ENCODE measurements around the gene PSG1.
"Not testable (repeated sequence)": the region's sequence is repeated elsewhere in the genome, so short reads cannot be mapped to it uniquely, and the experiment has no call there.

The PSG1 gene

GRCh38 chr19:42874901-42875813 lies 4.4 kb downstream of the PSG1 start:
- H3K9ac ChIP-seq (ENCODE audit: low read length); H3K4me1 ChIP-seq (ENCODE audit: control insufficient read depth, insufficient read depth, low read length); H3K4me3 ChIP-seq (ENCODE audit: low read length); H3K27ac ChIP-seq (ENCODE audit: low read depth, low read length); H3K27me3 ChIP-seq (ENCODE audit: control insufficient read depth, insufficient read depth, low read length); H3K36me3 ChIP-seq (ENCODE audit: control insufficient read depth, insufficient read depth, low read length): not testable (repeated sequence)

GRCh38 chr19:42874136-42874535 lies 5.4 kb downstream of the PSG1 start:
- H3K27me3 ChIP-seq (ENCODE audit: control insufficient read depth, insufficient read depth, low read length); H3K27ac ChIP-seq (ENCODE audit: low read depth, low read length); H3K4me3 ChIP-seq (ENCODE audit: low read length); H3K9ac ChIP-seq (ENCODE audit: low read length); H3K36me3 ChIP-seq (ENCODE audit: control insufficient read depth, insufficient read depth, low read length); H3K4me1 ChIP-seq (ENCODE audit: control insufficient read depth, insufficient read depth, low read length): not testable (repeated sequence)

- Histone ChIP-seq H3K27ac (ENCODE audit: low read depth, low read length) (no peak overlapping the region), H3K27me3 (ENCODE audit: control insufficient read depth, insufficient read depth, low read length) (no peaks in the 10 kb centered on the region), H3K9ac (ENCODE audit: low read length) (no peak overlapping the region), H3K36me3 (ENCODE audit: control insufficient read depth, insufficient read depth, low read length) (no peaks in the 10 kb centered on the region), H3K4me3 (ENCODE audit: low read length) (no peak overlapping the region), H3K4me1 (ENCODE audit: control insufficient read depth, insufficient read depth, low read length) (peaks cover 4% of the 10 kb centered on the region)
Measured at GRCh38 chr19:42872608-42873007, 6.9 kb downstream of the PSG1 start.

- no peak overlapping the region for H3K9ac ChIP-seq (ENCODE audit: low read length)
Measured at GRCh38 chr19:42857544-42857867, 22.0 kb downstream of the PSG1 start.

GRCh38 chr19:42856866-42857543 lies 22.5 kb downstream of the PSG1 start:
- not testable (repeated sequence) for H3K4me1 ChIP-seq (ENCODE audit: control insufficient read depth, insufficient read depth, low read length); H3K27me3 ChIP-seq (ENCODE audit: control insufficient read depth, insufficient read depth, low read length); H3K4me3 ChIP-seq (ENCODE audit: low read length); H3K36me3 ChIP-seq (ENCODE audit: control insufficient read depth, insufficient read depth, low read length); H3K9ac ChIP-seq (ENCODE audit: low read length); H3K27ac ChIP-seq (ENCODE audit: low read depth, low read length)

More at GRCh38 chr19:42857544-42857867, 22.0 kb downstream of the PSG1 start:
- H3K36me3 ChIP-seq (ENCODE audit: control insufficient read depth, insufficient read depth, low read length): no peaks in the 10 kb centered on the region
- H3K27me3 ChIP-seq (ENCODE audit: control insufficient read depth, insufficient read depth, low read length): no peaks in the 10 kb centered on the region
- H3K4me3 ChIP-seq (ENCODE audit: low read length): no peak overlapping the region
- H3K4me1 ChIP-seq (ENCODE audit: control insufficient read depth, insufficient read depth, low read length): no peaks in the 10 kb centered on the region
- no peak overlapping the region for H3K27ac ChIP-seq (ENCODE audit: low read depth, low read length)

GRCh38 chr19:42854745-42855144 lies 24.8 kb downstream of the PSG1 start:
- H3K27ac ChIP-seq (ENCODE audit: low read depth, low read length); H3K4me3 ChIP-seq (ENCODE audit: low read length); H3K9ac ChIP-seq (ENCODE audit: low read length); H3K4me1 ChIP-seq (ENCODE audit: control insufficient read depth, insufficient read depth, low read length); H3K36me3 ChIP-seq (ENCODE audit: control insufficient read depth, insufficient read depth, low read length); H3K27me3 ChIP-seq (ENCODE audit: control insufficient read depth, insufficient read depth, low read length): not testable (repeated sequence)

GRCh38 chr19:42853231-42853630 lies 26.3 kb downstream of the PSG1 start:
- not testable (repeated sequence) for H3K9ac ChIP-seq (ENCODE audit: low read length); H3K27me3 ChIP-seq (ENCODE audit: control insufficient read depth, insufficient read depth, low read length); H3K27ac ChIP-seq (ENCODE audit: low read depth, low read length); H3K4me1 ChIP-seq (ENCODE audit: control insufficient read depth, insufficient read depth, low read length); H3K36me3 ChIP-seq (ENCODE audit: control insufficient read depth, insufficient read depth, low read length); H3K4me3 ChIP-seq (ENCODE audit: low read length)

GRCh38 chr19:42852821-42853220 lies 26.7 kb downstream of the PSG1 start:
- not testable (repeated sequence) for H3K4me1 ChIP-seq (ENCODE audit: control insufficient read depth, insufficient read depth, low read length); H3K4me3 ChIP-seq (ENCODE audit: low read length); H3K27me3 ChIP-seq (ENCODE audit: control insufficient read depth, insufficient read depth, low read length); H3K27ac ChIP-seq (ENCODE audit: low read depth, low read length); H3K36me3 ChIP-seq (ENCODE audit: control insufficient read depth, insufficient read depth, low read length); H3K9ac ChIP-seq (ENCODE audit: low read length)

- H3K4me3 ChIP-seq (ENCODE audit: low read length); H3K27ac ChIP-seq (ENCODE audit: low read depth, low read length); H3K4me1 ChIP-seq (ENCODE audit: control insufficient read depth, insufficient read depth, low read length); H3K27me3 ChIP-seq (ENCODE audit: control insufficient read depth, insufficient read depth, low read length); H3K36me3 ChIP-seq (ENCODE audit: control insufficient read depth, insufficient read depth, low read length); H3K9ac ChIP-seq (ENCODE audit: low read length): not testable (repeated sequence)
Measured at GRCh38 chr19:42851718-42852280, 27.7 kb downstream of the PSG1 start.

GRCh38 chr19:42850981-42851717 lies 28.4 kb downstream of the PSG1 start:
- peak overlapping the region; percentile 58 for H3K27ac ChIP-seq (ENCODE audit: low read depth, low read length)
- H3K36me3 ChIP-seq (ENCODE audit: control insufficient read depth, insufficient read depth, low read length): no peaks in the 10 kb centered on the region
- H3K9ac ChIP-seq (ENCODE audit: low read length): no peak overlapping the region
- no peaks in the 10 kb centered on the region for H3K27me3 ChIP-seq (ENCODE audit: control insufficient read depth, insufficient read depth, low read length)
- no peak overlapping the region for H3K4me3 ChIP-seq (ENCODE audit: low read length)
- no peaks in the 10 kb centered on the region for H3K4me1 ChIP-seq (ENCODE audit: control insufficient read depth, insufficient read depth, low read length)

- Histone ChIP-seq H3K4me3 (ENCODE audit: low read length) (no peak overlapping the region), H3K4me1 (ENCODE audit: control insufficient read depth, insufficient read depth, low read length) (no peaks in the 10 kb centered on the region), H3K9ac (ENCODE audit: low read length) (no peak overlapping the region), H3K27ac (ENCODE audit: low read depth, low read length) (no peak overlapping the region), H3K27me3 (ENCODE audit: control insufficient read depth, insufficient read depth, low read length) (no peaks in the 10 kb centered on the region), H3K36me3 (ENCODE audit: control insufficient read depth, insufficient read depth, low read length) (no peaks in the 10 kb centered on the region)
Measured at GRCh38 chr19:42846597-42846996, 32.9 kb downstream of the PSG1 start.

- not testable (repeated sequence) for H3K27me3 ChIP-seq (ENCODE audit: control insufficient read depth, insufficient read depth, low read length); H3K36me3 ChIP-seq (ENCODE audit: control insufficient read depth, insufficient read depth, low read length); H3K27ac ChIP-seq (ENCODE audit: low read depth, low read length); H3K4me3 ChIP-seq (ENCODE audit: low read length); H3K4me1 ChIP-seq (ENCODE audit: control insufficient read depth, insufficient read depth, low read length); H3K9ac ChIP-seq (ENCODE audit: low read length)
Measured at GRCh38 chr19:42843631-42844030, 35.9 kb downstream of the PSG1 start.
